PC-3 (cell line): ENCODE data around the gene TSPAN9. TPM values are rescaled to one million over a fixed set of nuclear protein-coding genes. Genes with fewer than 3 reads are reported as not detected.

Experiments
- ATAC-seq: fragments of 200-7000 bp; cut with Tn5 transposase; 2 replicates; pipeline ENCODE4 v1.9.1; 2020; ENCODE audit warnings: mild to moderate bottlenecking, moderate library complexity
- BruUV-seq: library from RNA; stranded (reverse); fragments of 400-500 nt; replicated peaks from 2 replicates; lab custom pipeline; 2021; lab: Mats Ljungman, UMichigan
- CTCF ChIA-PET: fragments of 300-600 bp; sonication (Branson Sonifier 250); formaldehyde crosslinking; loops from one replicate; lab custom pipeline; 2022; ENCODE audit warnings: antibody characterized with exemption; lab: Charles Lee
- POLR2A ChIA-PET: fragments of 300-600 bp; sonication (Branson Sonifier 250); formaldehyde crosslinking; loops from one replicate; lab custom pipeline; 2022; ENCODE audit warnings: antibody characterized with exemption; ENCODE audit not compliant: unreplicated experiment; lab: Charles Lee
- DNase-seq: peaks from one replicate; pipeline ENCODE4 v3.0.0-alpha.2; 2015
- H2AFZ ChIP-seq: fragments of 300-600 bp; sonication (generic); 2 replicates; pipeline ENCODE4 v1.6.0; 2016; ENCODE audit warnings: antibody characterized with exemption, low read length
- H3F3A ChIP-seq: fragments of 300-600 bp; sonication (generic); one replicate; pipeline ENCODE4 v1.6.0; 2017; ENCODE audit warnings: antibody characterized with exemption, low read length, control low read depth, mild to moderate bottlenecking; ENCODE audit not compliant: unreplicated experiment
- H3K27ac ChIP-seq: fragments of 300-600 bp; sonication (generic); 2 replicates; pipeline ENCODE4 v1.5.1; 2016; ENCODE audit warnings: mild to moderate bottlenecking, low read length
- H3K27me3 ChIP-seq: fragments of 300-600 bp; sonication (generic); 2 replicates; pipeline ENCODE4 v1.6.1; 2016; ENCODE audit warnings: low read length, mixed read lengths
- H3K36me3 ChIP-seq: fragments of 300-600 bp; sonication (generic); 2 replicates; pipeline ENCODE4 v1.6.1; 2016; ENCODE audit warnings: low read depth, mixed run types, low read length, mixed read lengths
- H3K4me1 ChIP-seq: fragments of 300-600 bp; sonication (generic); 2 replicates; pipeline ENCODE4 v1.5.1; 2016; ENCODE audit warnings: low read length; ENCODE audit not compliant: insufficient read depth
- H3K4me2 ChIP-seq: fragments of 300-600 bp; sonication (generic); 2 replicates; pipeline ENCODE4 v1.6.0; 2016; ENCODE audit warnings: low read length
- H3K4me3 ChIP-seq: fragments of 300-600 bp; sonication (generic); 2 replicates; pipeline ENCODE4 v1.5.1; 2016; ENCODE audit warnings: mild to moderate bottlenecking, low read length, mixed read lengths
- H3K79me2 ChIP-seq: fragments of 300-600 bp; sonication (generic); 2 replicates; pipeline ENCODE4 v1.6.1; 2017; ENCODE audit warnings: low read length, mixed read lengths
- H3K9ac ChIP-seq: fragments of 300-600 bp; sonication (generic); 2 replicates; pipeline ENCODE4 v1.6.0; 2016; ENCODE audit warnings: mild to moderate bottlenecking, low read length
- H3K9me2 ChIP-seq: fragments of 300-600 bp; sonication (generic); replicated peaks from 2 replicates; pipeline ENCODE4 v1.6.1; 2016; ENCODE audit warnings: mixed run types, low read length, mixed read lengths
- H3K9me3 ChIP-seq: fragments of 300-600 bp; sonication (generic); 2 replicates; pipeline ENCODE4 v1.6.1; 2016; ENCODE audit warnings: low read length, mixed read lengths
- H4K20me1 ChIP-seq: fragments of 300-600 bp; sonication (generic); 2 replicates; pipeline ENCODE4 v1.6.1; 2016; ENCODE audit warnings: low read length, mixed read lengths
- CTCF ChIP-seq: fragments of 300-600 bp; sonication (generic); conservative IDR thresholded peaks from 2 replicates; pipeline ENCODE4 v1.5.1; 2017; ENCODE audit warnings: antibody characterized with exemption, low read depth, mild to moderate bottlenecking, low read length
- EZH2 ChIP-seq: fragments of 300-600 bp; sonication (generic); IDR thresholded peaks from one replicate; pipeline ENCODE4 v1.6.1; 2017; ENCODE audit warnings: antibody characterized with exemption, mild to moderate bottlenecking, low read length; ENCODE audit not compliant: unreplicated experiment
- EZH2phosphoT487 ChIP-seq: fragments of 300-600 bp; sonication (generic); IDR thresholded peaks from 2 replicates; pipeline ENCODE4 v1.6.1; 2018; ENCODE audit warnings: mild to moderate bottlenecking, antibody characterized with exemption, low read length, borderline replicate concordance
- intact Hi-C: fragments of 100-400 bp; cut with micrococcal nuclease; formaldehyde crosslinking; loops from 2 replicates; pipeline ENCODE4 v1.9.0; 2023
- total RNA-seq: library from RNA; depleted of rRNA; stranded (reverse); fragments of >200 nt; gene quantifications from 2 replicates; pipeline ENCODE4 v1.2.3, GENCODE V29; 2014

TSPAN9 gene
- total RNA-seq, 1 experiment from 2014 or later, result 6.2 TPM

- CTCF ChIA-PET, result no interaction called here
Measured at GRCh38 chr12:3263282-3263681, 186.1 kb downstream of the TSPAN9 start.

GRCh38 chr12:3263939-3264922 lies 187.1 kb downstream of the TSPAN9 start:
- H3K4me3 ChIP-seq, result no peak overlapping the region
- no peaks in the 10 kb centered on the region for H4K20me1 ChIP-seq
- no peaks in the 10 kb centered on the region for H3K36me3 ChIP-seq
- H3K27me3 ChIP-seq, result no peaks in the 10 kb centered on the region
- H3K27ac ChIP-seq, result no peak overlapping the region
- no peak overlapping the region for H2AFZ ChIP-seq
- POLR2A ChIA-PET, result no interaction called here
- H3K79me2 ChIP-seq, result no peaks in the 10 kb centered on the region
- no peaks in the 10 kb centered on the region for H3K9me3 ChIP-seq
- intact Hi-C loops, result no loop called here
- H3K4me2 ChIP-seq, result no peak overlapping the region
- ATAC-seq (no peak), DNase-seq (no peak)
- no peaks in the 10 kb centered on the region for H3K9me2 ChIP-seq
- TF ChIP-seq EZH2phosphoT487 (no peak), CTCF (no peak), EZH2 (no peak)
- H3K9ac ChIP-seq, result no peak overlapping the region
- BruUV-seq, result no TSS peak
- no peaks in the 10 kb centered on the region for H3F3A ChIP-seq
- H3K4me1 ChIP-seq, result no peaks in the 10 kb centered on the region
- CTCF ChIA-PET, result no interaction called here

More at GRCh38 chr12:3263282-3263681, 186.1 kb downstream of the TSPAN9 start:
- POLR2A ChIA-PET, result no interaction called here
- no peak overlapping the region for H3K27ac ChIP-seq
- H3K9me2 ChIP-seq, result no peaks in the 10 kb centered on the region
- H3K4me3 ChIP-seq, result no peak overlapping the region
- no peaks in the 10 kb centered on the region for H3K4me1 ChIP-seq
- H4K20me1 ChIP-seq, result no peaks in the 10 kb centered on the region
- TF ChIP-seq EZH2 (no peak), EZH2phosphoT487 (no peak), CTCF (no peak)
- H3K27me3 ChIP-seq, result no peaks in the 10 kb centered on the region
- H3K36me3 ChIP-seq, result no peaks in the 10 kb centered on the region
- H3F3A ChIP-seq, result no peaks in the 10 kb centered on the region
- intact Hi-C loops, result no loop called here
- ATAC-seq (no peak), DNase-seq (no peak)
- H3K4me2 ChIP-seq, result no peak overlapping the region
- H2AFZ ChIP-seq, result no peak overlapping the region
- no peaks in the 10 kb centered on the region for H3K9me3 ChIP-seq
- BruUV-seq, result no TSS peak
- no peaks in the 10 kb centered on the region for H3K79me2 ChIP-seq
- no peak overlapping the region for H3K9ac ChIP-seq

GRCh38 chr12:3265406-3265805 lies 188.2 kb downstream of the TSPAN9 start:
- POLR2A ChIA-PET, result no interaction called here
- no TSS peak for BruUV-seq

More at GRCh38 chr12:3265406-3265805, 188.2 kb downstream of the TSPAN9 start:
- Histone ChIP-seq H3K4me3 (no peak overlapping the region), H3K36me3 (no peaks in the 10 kb centered on the region), H3K79me2 (no peaks in the 10 kb centered on the region), H3K27ac (no peak overlapping the region), H3K4me2 (no peak overlapping the region), H3K9me3 (no peaks in the 10 kb centered on the region), H3K9me2 (no peaks in the 10 kb centered on the region), H3K9ac (no peak overlapping the region), H3K4me1 (no peaks in the 10 kb centered on the region), H3F3A (no peaks in the 10 kb centered on the region), H2AFZ (no peak overlapping the region), H3K27me3 (no peaks in the 10 kb centered on the region), H4K20me1 (no peaks in the 10 kb centered on the region)
- no peak for TF ChIP-seq EZH2phosphoT487
- TF ChIP-seq CTCF, result no peak
- TF ChIP-seq EZH2, result no peak
- ATAC-seq, result no peak
- no peak for DNase-seq
- CTCF ChIA-PET, result no interaction called here
- intact Hi-C loops, result no loop called here
